Renal cortex interstitium (tissue), 3 donors: ENCODE data around the gene SLC27A6. TPM values are rescaled to one million over a fixed set of nuclear protein-coding genes. Genes with fewer than 3 reads are reported as not detected.

Experiments used
- polyA plus RNA-seq, 3 donors: library from polyadenylated mRNA; unstranded; fragments of 120-200 nt; gene quantifications; one replicate each; pipeline ENCODE4 v1.2.1, GENCODE V29; 2013; ENCODE audit not compliant: insufficient read length in 3 of 3

Gene SLC27A6
- polyA plus RNA-seq, 3 donors, result 1.4 to 1.7 (median 1.4) TPM

Other genes with a start within 250 kb of the SLC27A6 start
- gene ISOC1, start 129.3 kb downstream of the SLC27A6 start, polyA plus RNA-seq, result 10 to 100 TPM; 37.4 to 44.1 (median 43.9) TPM